Kidney (tissue), 14 donors: ENCODE data around the gene KCNMB2. TPM values are rescaled to one million over a fixed set of nuclear protein-coding genes. Genes with fewer than 3 reads are reported as not detected.

Experiments
- DNase-seq, 5 donors: peaks; one replicate each; pipeline ENCODE4 v3.0.0-alpha.2; 2013 to 2020
- FAIRE-seq: peaks from 2 replicates; lab custom pipeline; 2012; peaks lifted over from hg19 to GRCh38; lab: Jason Lieb, UNC
- H3K27ac ChIP-seq, 2 donors: one replicate each; pipeline ENCODE4 v1.7.0; 2013; ENCODE audit warnings: low read depth in 2 of 2, low read length in 2 of 2, inconsistent platforms in 1 of 2
- H3K27me3 ChIP-seq: one replicate; pipeline ENCODE4 v1.7.1; 2013; ENCODE audit warnings: low read length, inconsistent platforms; ENCODE audit not compliant: control insufficient read depth, insufficient read depth
- H3K36me3 ChIP-seq, 3 donors: one replicate each; pipeline versions ENCODE4 v1.7.0 to v1.7.1; 2013; ENCODE audit warnings: low read length in 3 of 3, control low read depth in 1 of 3, inconsistent platforms in 1 of 3; ENCODE audit not compliant: insufficient read depth in 3 of 3, control insufficient read depth in 2 of 3
- H3K4me1 ChIP-seq, 3 donors: one replicate each; pipeline versions ENCODE4 v1.7.0 to v1.7.1; 2013; ENCODE audit warnings: low read length in 3 of 3, inconsistent platforms in 1 of 3, low read depth in 1 of 3; ENCODE audit not compliant: control insufficient read depth in 2 of 3, insufficient read depth in 2 of 3
- H3K4me3 ChIP-seq, 3 donors: one replicate each; pipeline versions ENCODE4 v1.7.0 to v1.8.1; 2013; ENCODE audit warnings: low read length in 3 of 3, control low read depth in 1 of 3, inconsistent platforms in 1 of 3
- H3K9ac ChIP-seq, 3 donors: one replicate each; pipeline versions ENCODE4 v1.7.0 to v1.7.1; 2013; ENCODE audit warnings: low read length in 3 of 3, control low read depth in 1 of 3, inconsistent platforms in 1 of 3
- H3K9me3 ChIP-seq, 3 donors: one replicate each; pipeline versions ENCODE4 v1.7.0 to v1.7.1; 2013; ENCODE audit warnings: low read length in 3 of 3, control low read depth in 1 of 3, inconsistent platforms in 1 of 3; ENCODE audit not compliant: control insufficient read depth in 2 of 3, insufficient read depth in 1 of 3
- intact Hi-C: fragments of 100-400 bp; cut with DNase I; formaldehyde crosslinking; loops from one replicate; pipeline ENCODE4 v1.11.1; 2022
- polyA plus RNA-seq: library from polyadenylated mRNA; stranded (reverse); fragments of 350-450 nt; fragmentation: Illumina TruSeq; extraction: RNeasy Lipid Tissue Mini Kit (QIAGEN cat#74804); gene quantifications from one replicate; pipeline ENCODE4 v1.2.3, GENCODE V29; 2014; ENCODE audit warnings: low read depth, low replicate concordance; ENCODE audit not compliant: insufficient read depth
- total RNA-seq: library from RNA; stranded (reverse); fragmentation: NEBNext Ultra II Directional; extraction: Animal tissue kit (Norgen Biotek cat#: 25700); gene quantifications from one replicate; pipeline ENCODE4 v1.2.1, GENCODE V29; 2021
- TF ChIP-seq, protein P1 (sequence below): IDR thresholded peaks from 3 replicates; pipeline ENCODE4 v1.5.1; 2012; ENCODE audit warnings: mild to moderate bottlenecking, moderate library complexity, borderline replicate concordance; ENCODE audit not compliant: insufficient read depth; ENCODE audit errors: extremely low read depth
- donor health status: control.
- donor health status: control.
- donor health status: control.
- donor health status: control.
- donor health status: control.
- donor health status: DM: yes; HTN: yes; CAD: no.
- donor health status: Normal renal cell carcinoma (clear cell type).

The KCNMB2 gene
- total and polyA plus RNA-seq, 2 donors from 2014 or later: 2.1 to 4.4 TPM

GRCh38 chr3:178771511-178771910, 235.3 kb downstream of the KCNMB2 start:
- FAIRE-seq (no peak), DNase-seq (no peak)
- intact Hi-C loops: no loop called here
- no peaks in the 10 kb centered on the region for H3K27me3 ChIP-seq
- H3K36me3 ChIP-seq: no peaks in the 10 kb centered on the region
- no peak overlapping the region for H3K4me3 ChIP-seq
- no peak overlapping the region for H3K27ac ChIP-seq
- H3K9me3 ChIP-seq: no peaks in the 10 kb centered on the region
- H3K4me1 ChIP-seq: no peaks in the 10 kb centered on the region
- H3K9ac ChIP-seq: no peak overlapping the region
- TF ChIP-seq, protein P1, sequence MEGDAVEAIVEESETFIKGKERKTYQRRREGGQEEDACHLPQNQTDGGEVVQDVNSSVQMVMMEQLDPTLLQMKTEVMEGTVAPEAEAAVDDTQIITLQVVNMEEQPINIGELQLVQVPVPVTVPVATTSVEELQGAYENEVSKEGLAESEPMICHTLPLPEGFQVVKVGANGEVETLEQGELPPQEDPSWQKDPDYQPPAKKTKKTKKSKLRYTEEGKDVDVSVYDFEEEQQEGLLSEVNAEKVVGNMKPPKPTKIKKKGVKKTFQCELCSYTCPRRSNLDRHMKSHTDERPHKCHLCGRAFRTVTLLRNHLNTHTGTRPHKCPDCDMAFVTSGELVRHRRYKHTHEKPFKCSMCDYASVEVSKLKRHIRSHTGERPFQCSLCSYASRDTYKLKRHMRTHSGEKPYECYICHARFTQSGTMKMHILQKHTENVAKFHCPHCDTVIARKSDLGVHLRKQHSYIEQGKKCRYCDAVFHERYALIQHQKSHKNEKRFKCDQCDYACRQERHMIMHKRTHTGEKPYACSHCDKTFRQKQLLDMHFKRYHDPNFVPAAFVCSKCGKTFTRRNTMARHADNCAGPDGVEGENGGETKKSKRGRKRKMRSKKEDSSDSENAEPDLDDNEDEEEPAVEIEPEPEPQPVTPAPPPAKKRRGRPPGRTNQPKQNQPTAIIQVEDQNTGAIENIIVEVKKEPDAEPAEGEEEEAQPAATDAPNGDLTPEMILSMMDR: no peak

- Histone ChIP-seq H3K9me3 (no peaks in the 10 kb centered on the region), H3K9ac (no peak overlapping the region), H3K27me3 (no peaks in the 10 kb centered on the region), H3K4me1 (no peaks in the 10 kb centered on the region), H3K27ac (no peak overlapping the region), H3K36me3 (no peaks in the 10 kb centered on the region), H3K4me3 (no peak overlapping the region)
- DNase-seq: no peak
- intact Hi-C loops: no loop called here
- TF ChIP-seq, protein P1: no peak
- FAIRE-seq: no peak
These were observed 236.5 kb downstream of the KCNMB2 start for GRCh38 chr3:178772746-178773145.

DNA sequence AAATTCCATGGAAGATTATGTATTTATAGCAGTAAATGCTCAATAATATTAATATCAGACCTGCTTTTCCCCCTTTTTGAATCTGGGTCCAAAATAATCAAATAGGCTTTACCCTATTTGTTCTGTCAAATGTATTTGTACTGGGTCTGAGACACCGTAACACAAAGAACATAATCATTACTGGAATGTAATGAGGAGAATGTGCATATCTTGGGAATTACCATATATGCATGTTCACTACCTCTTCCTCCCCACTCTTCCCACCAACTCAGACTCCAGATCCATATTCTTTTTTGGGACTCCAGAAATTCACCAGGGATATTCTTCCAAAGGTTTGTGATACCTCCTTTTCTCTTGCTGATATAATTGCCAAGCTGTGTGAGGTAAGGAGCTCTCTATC, 237.1 kb downstream of the KCNMB2 start:
- no peak for FAIRE-seq
- intact Hi-C loops: no loop called here
- Histone ChIP-seq H3K27ac (no peak overlapping the region), H3K9me3 (no peaks in the 10 kb centered on the region), H3K4me1 (no peaks in the 10 kb centered on the region), H3K27me3 (no peaks in the 10 kb centered on the region), H3K4me3 (no peak overlapping the region), H3K9ac (no peak overlapping the region), H3K36me3 (no peaks in the 10 kb centered on the region)
- TF ChIP-seq, protein P1: no peak
- no peak for DNase-seq
